Brain pericyte (primary cell): Measurements from ENCODE around the gene NOTCH4.
"Not testable (repeated sequence)": the region's sequence is repeated elsewhere in the genome, so short reads cannot be mapped to it uniquely, and the experiment has no call there.

Experiments used
- DNase-seq: peaks from one replicate; pipeline ENCODE4 v3.0.0-alpha.2; 2012; ENCODE audit warnings: low read depth, low spot score

NOTCH4 gene

GRCh38 chr6:32194388-32194787 lies 29.5 kb downstream of the NOTCH4 start:
- no peak for DNase-seq

- not testable (repeated sequence) for DNase-seq
Observed at GRCh38 chr6:32193096-32193495, 30.8 kb downstream of the NOTCH4 start.

GRCh38 chr6:32192608-32193039 lies 31.2 kb downstream of the NOTCH4 start, which contains the start of gene GPSM3:
GPSM3 (minus strand) TSS chr6:32192643; CDS start chr6:32192513, 130 bp downstream.
- DNase-seq, result no peak

GRCh38 chr6:32191696-32192607 lies 31.9 kb downstream of the NOTCH4 start:
- no peak for DNase-seq

- no peak for DNase-seq
Observed at GRCh38 chr6:32190911-32191677, 32.8 kb downstream of the NOTCH4 start.

GRCh38 chr6:32190054-32190851 lies 33.6 kb downstream of the NOTCH4 start, which contains the start of gene PBX2:
PBX2 (minus strand) TSS chr6:32190202; CDS start chr6:32189915, 287 bp downstream.
- peak; percentile 59 for DNase-seq

- DNase-seq, result no peak
Observed at GRCh38 chr6:32189742-32190053, 34.2 kb downstream of the NOTCH4 start.

GRCh38 chr6:32189069-32189741 lies 34.7 kb downstream of the NOTCH4 start:
- no peak for DNase-seq

- DNase-seq, result no peak
Observed at GRCh38 chr6:32188381-32189068, 35.3 kb downstream of the NOTCH4 start.

GRCh38 chr6:32187725-32188380 lies 36.0 kb downstream of the NOTCH4 start:
- DNase-seq, result not testable (repeated sequence)

- DNase-seq, result no peak
Observed at GRCh38 chr6:32187009-32187709, 36.7 kb downstream of the NOTCH4 start.

GRCh38 chr6:32186151-32186840 lies 37.6 kb downstream of the NOTCH4 start:
- not testable (repeated sequence) for DNase-seq

GRCh38 chr6:32185681-32186131 lies 38.2 kb downstream of the NOTCH4 start:
- DNase-seq, result not testable (repeated sequence)

GRCh38 chr6:32184084-32184640 lies 39.7 kb downstream of the NOTCH4 start, which contains the start of gene AGER:
AGER (minus strand) TSS chr6:32184253; CDS start chr6:32184222, 31 bp downstream.
- no peak for DNase-seq

GRCh38 chr6:32183483-32184083 lies 40.3 kb downstream of the NOTCH4 start:
- DNase-seq, result no peak

GRCh38 chr6:32183030-32183429 lies 40.8 kb downstream of the NOTCH4 start:
- DNase-seq, result no peak

GRCh38 chr6:32182555-32182981 lies 41.3 kb downstream of the NOTCH4 start:
- no peak for DNase-seq
